Neuron (in vitro differentiated cells): ENCODE results near the gene KHDRBS1.
"Not testable (repeated sequence)": the region's sequence is repeated elsewhere in the genome, so short reads cannot be mapped to it uniquely, and the experiment has no call there.

Experiments used
- H2AFZ ChIP-seq: one replicate; pipeline ENCODE4 v1.6.1; 2013; ENCODE audit warnings: low read depth, mild to moderate bottlenecking, inconsistent platforms, low read length, moderate library complexity
- H3K27me3 ChIP-seq: one replicate; pipeline ENCODE4 v1.6.1; 2013; ENCODE audit warnings: low read length; ENCODE audit not compliant: insufficient read depth
- H3K36me3 ChIP-seq: one replicate; pipeline ENCODE4 v1.6.1; 2013; ENCODE audit warnings: low read length; ENCODE audit not compliant: insufficient read depth
- H3K4me1 ChIP-seq: one replicate; pipeline ENCODE4 v1.6.1; 2013; ENCODE audit warnings: low read length; ENCODE audit not compliant: insufficient read depth
- H3K4me3 ChIP-seq: 2 replicates; pipeline ENCODE4 v1.5.1; 2013; ENCODE audit warnings: mild to moderate bottlenecking, low read length, moderate library complexity
- H3K9me3 ChIP-seq: one replicate; pipeline ENCODE4 v1.6.1; 2013; ENCODE audit warnings: low read length

Gene KHDRBS1

GRCh38 chr1:32055416-32055815, 41.7 kb downstream of the KHDRBS1 start:
- no peaks in the 10 kb centered on the region for H3K27me3 ChIP-seq
- H3K36me3 ChIP-seq = peaks cover 76% of the 10 kb centered on the region
- no peaks in the 10 kb centered on the region for H3K9me3 ChIP-seq
- no peak overlapping the region for H3K4me3 ChIP-seq
- no peaks in the 10 kb centered on the region for H3K4me1 ChIP-seq
- no peak overlapping the region for H2AFZ ChIP-seq

GRCh38 chr1:32056598-32056997, 42.9 kb downstream of the KHDRBS1 start:
- Histone ChIP-seq H3K36me3 (peaks cover 80% of the 10 kb centered on the region), H3K4me1 (peaks cover 6% of the 10 kb centered on the region), H2AFZ (no peak overlapping the region), H3K27me3 (no peaks in the 10 kb centered on the region), H3K9me3 (no peaks in the 10 kb centered on the region), H3K4me3 (no peak overlapping the region)

- Histone ChIP-seq H2AFZ (no peak overlapping the region), H3K4me1 (peaks cover 20% of the 10 kb centered on the region), H3K9me3 (no peaks in the 10 kb centered on the region), H3K4me3 (no peak overlapping the region), H3K36me3 (peaks cover 59% of the 10 kb centered on the region), H3K27me3 (no peaks in the 10 kb centered on the region)
Observed at GRCh38 chr1:32060914-32061313, 47.2 kb downstream of the KHDRBS1 start.

- H3K9me3 ChIP-seq = no peaks in the 10 kb centered on the region
- peaks cover 49% of the 10 kb centered on the region for H3K36me3 ChIP-seq
Observed at GRCh38 chr1:32062867-32063230, 49.2 kb downstream of the KHDRBS1 start.

GRCh38 chr1:32063261-32063681, 49.6 kb downstream of the KHDRBS1 start:
- Histone ChIP-seq H3K36me3 (peaks cover 44% of the 10 kb centered on the region), H3K27me3 (no peaks in the 10 kb centered on the region), H3K4me3 (no peak overlapping the region), H3K4me1 (peaks cover 21% of the 10 kb centered on the region), H3K9me3 (no peaks in the 10 kb centered on the region), H2AFZ (no peak overlapping the region)

More at GRCh38 chr1:32062867-32063230, 49.2 kb downstream of the KHDRBS1 start:
- H3K4me1 ChIP-seq = peaks cover 20% of the 10 kb centered on the region
- H3K4me3 ChIP-seq = no peak overlapping the region
- no peak overlapping the region for H2AFZ ChIP-seq
- no peaks in the 10 kb centered on the region for H3K27me3 ChIP-seq

- not testable (repeated sequence) for H3K27me3 ChIP-seq, H3K4me3 ChIP-seq, H3K9me3 ChIP-seq, H2AFZ ChIP-seq
- peaks cover 22% of the 10 kb centered on the region for H3K36me3 ChIP-seq
- H3K4me1 ChIP-seq = peaks cover 28% of the 10 kb centered on the region
Observed at GRCh38 chr1:32065613-32066488, 52.2 kb downstream of the KHDRBS1 start.

- no peak overlapping the region for H3K4me3 ChIP-seq
- H3K36me3 ChIP-seq = peaks cover 15% of the 10 kb centered on the region
- H3K27me3 ChIP-seq = no peaks in the 10 kb centered on the region
- H2AFZ ChIP-seq = no peak overlapping the region
- peaks cover 24% of the 10 kb centered on the region for H3K4me1 ChIP-seq
- no peaks in the 10 kb centered on the region for H3K9me3 ChIP-seq
Observed at GRCh38 chr1:32066489-32066873, 52.8 kb downstream of the KHDRBS1 start.

- Histone ChIP-seq H3K4me3 (no peak overlapping the region), H3K4me1 (peaks cover 18% of the 10 kb centered on the region), H3K36me3 (no peaks in the 10 kb centered on the region), H3K27me3 (no peaks in the 10 kb centered on the region), H2AFZ (no peak overlapping the region), H3K9me3 (no peaks in the 10 kb centered on the region)
Observed at GRCh38 chr1:32068957-32069588, 55.4 kb downstream of the KHDRBS1 start.

- Histone ChIP-seq H3K36me3 (peaks cover 21% of the 10 kb centered on the region), H2AFZ (peak overlapping the region; percentile 46), H3K27me3 (no peaks in the 10 kb centered on the region), H3K9me3 (no peaks in the 10 kb centered on the region), H3K4me3 (peak overlapping the region; percentile 78), H3K4me1 (peaks cover 20% of the 10 kb centered on the region)
Observed at GRCh38 chr1:32071758-32072621, 58.3 kb downstream of the KHDRBS1 start.

GRCh38 chr1:32072622-32073298, 59.1 kb downstream of the KHDRBS1 start, which contains the start of gene TMEM39B:
TMEM39B (plus strand) TSS chr1:32072939; CDS start chr1:32073048, 109 bp downstream.
- H3K4me3 ChIP-seq = peak within 1 kb of the TSS; percentile 78

GRCh38 chr1:32073299-32074229, 59.9 kb downstream of the KHDRBS1 start:
- H3K27me3 ChIP-seq = no peaks in the 10 kb centered on the region
- H3K36me3 ChIP-seq = peaks cover 36% of the 10 kb centered on the region
- H3K4me1 ChIP-seq = peaks cover 16% of the 10 kb centered on the region
- H3K9me3 ChIP-seq = no peaks in the 10 kb centered on the region
- H2AFZ ChIP-seq = peak overlapping the region; percentile 4
- peak overlapping the region; percentile 78 for H3K4me3 ChIP-seq

More at GRCh38 chr1:32072622-32073298, 59.1 kb downstream of the KHDRBS1 start, which contains the start of gene TMEM39B:
- Histone ChIP-seq H3K9me3 (no peaks in the 10 kb centered on the region), H3K36me3 (peaks cover 29% of the 10 kb centered on the region), H2AFZ (peak within 1 kb of the TSS; percentile 46), H3K4me1 (peaks cover 20% of the 10 kb centered on the region), H3K27me3 (no peaks in the 10 kb centered on the region)
